HUES48 (cell line): ENCODE results near the gene CACNA2D2.

ENCODE experiments used
- H3K27ac ChIP-seq: one replicate; pipeline ENCODE4 v1.7.0; 2013; ENCODE audit warnings: low read depth, low read length, inconsistent platforms
- H3K27me3 ChIP-seq: 2 replicates; pipeline ENCODE4 v1.6.1; 2013; ENCODE audit warnings: mild to moderate bottlenecking, low read length; ENCODE audit not compliant: control insufficient read depth, insufficient read depth
- H3K36me3 ChIP-seq: 2 replicates; pipeline ENCODE4 v1.6.1; 2013; ENCODE audit warnings: low read length; ENCODE audit not compliant: control insufficient read depth, insufficient read depth
- H3K4me1 ChIP-seq: 2 replicates; pipeline ENCODE4 v1.6.1; 2013; ENCODE audit warnings: mild to moderate bottlenecking, low read length; ENCODE audit not compliant: control insufficient read depth, insufficient read depth
- H3K4me3 ChIP-seq: 2 replicates; pipeline ENCODE4 v1.5.1; 2013; ENCODE audit warnings: mild to moderate bottlenecking, low read depth, low read length
- H3K9ac ChIP-seq: 2 replicates; pipeline ENCODE4 v1.6.1; 2013; ENCODE audit warnings: mild to moderate bottlenecking, low read depth, low read length, moderate library complexity
- H3K9me3 ChIP-seq: 2 replicates; pipeline ENCODE4 v1.6.1; 2013; ENCODE audit warnings: low read length; ENCODE audit not compliant: control insufficient read depth, insufficient read depth

Gene CACNA2D2

GRCh38 chr3:50423543-50423942, 79.9 kb downstream of the CACNA2D2 start:
- H3K9me3 ChIP-seq: no peaks in the 10 kb centered on the region
- H3K27ac ChIP-seq: no peak overlapping the region
- H3K27me3 ChIP-seq: no peaks in the 10 kb centered on the region
- no peak overlapping the region for H3K4me3 ChIP-seq
- H3K4me1 ChIP-seq: no peaks in the 10 kb centered on the region
- H3K9ac ChIP-seq: no peak overlapping the region
- no peaks in the 10 kb centered on the region for H3K36me3 ChIP-seq

- Histone ChIP-seq H3K9me3 (no peaks in the 10 kb centered on the region), H3K9ac (no peak overlapping the region), H3K4me1 (no peaks in the 10 kb centered on the region), H3K4me3 (no peak overlapping the region), H3K27ac (no peak overlapping the region), H3K27me3 (no peaks in the 10 kb centered on the region), H3K36me3 (no peaks in the 10 kb centered on the region)
Observed at GRCh38 chr3:50422153-50422552, 81.3 kb downstream of the CACNA2D2 start.

GRCh38 chr3:50419595-50420370, 83.7 kb downstream of the CACNA2D2 start:
- no peak overlapping the region for H3K4me3 ChIP-seq
- no peak overlapping the region for H3K27ac ChIP-seq
- no peaks in the 10 kb centered on the region for H3K4me1 ChIP-seq
- no peaks in the 10 kb centered on the region for H3K27me3 ChIP-seq
- no peaks in the 10 kb centered on the region for H3K36me3 ChIP-seq
- no peak overlapping the region for H3K9ac ChIP-seq
- no peaks in the 10 kb centered on the region for H3K9me3 ChIP-seq

- no peaks in the 10 kb centered on the region for H3K27me3 ChIP-seq
- no peak overlapping the region for H3K9ac ChIP-seq
- H3K4me3 ChIP-seq: no peak overlapping the region
- no peak overlapping the region for H3K27ac ChIP-seq
- no peaks in the 10 kb centered on the region for H3K9me3 ChIP-seq
- H3K36me3 ChIP-seq: no peaks in the 10 kb centered on the region
- H3K4me1 ChIP-seq: no peaks in the 10 kb centered on the region
Observed at GRCh38 chr3:50418850-50419249, 84.6 kb downstream of the CACNA2D2 start.

GRCh38 chr3:50417637-50418033, 85.8 kb downstream of the CACNA2D2 start:
- H3K9ac ChIP-seq: no peak overlapping the region
- no peaks in the 10 kb centered on the region for H3K27me3 ChIP-seq
- H3K36me3 ChIP-seq: no peaks in the 10 kb centered on the region
- H3K4me3 ChIP-seq: no peak overlapping the region
- H3K4me1 ChIP-seq: no peaks in the 10 kb centered on the region
- no peak overlapping the region for H3K27ac ChIP-seq
- no peaks in the 10 kb centered on the region for H3K9me3 ChIP-seq

- Histone ChIP-seq H3K9me3 (no peaks in the 10 kb centered on the region), H3K9ac (no peak overlapping the region), H3K36me3 (no peaks in the 10 kb centered on the region), H3K27ac (no peak overlapping the region), H3K27me3 (no peaks in the 10 kb centered on the region), H3K4me1 (no peaks in the 10 kb centered on the region), H3K4me3 (no peak overlapping the region)
Observed at GRCh38 chr3:50416736-50417636, 86.4 kb downstream of the CACNA2D2 start.

- no peak overlapping the region for H3K9ac ChIP-seq
- no peak overlapping the region for H3K27ac ChIP-seq
- no peaks in the 10 kb centered on the region for H3K9me3 ChIP-seq
- no peaks in the 10 kb centered on the region for H3K27me3 ChIP-seq
- no peaks in the 10 kb centered on the region for H3K36me3 ChIP-seq
- no peak overlapping the region for H3K4me3 ChIP-seq
- no peaks in the 10 kb centered on the region for H3K4me1 ChIP-seq
Observed at GRCh38 chr3:50415816-50416215, 87.6 kb downstream of the CACNA2D2 start.

- H3K27ac ChIP-seq: no peak overlapping the region
- no peaks in the 10 kb centered on the region for H3K4me1 ChIP-seq
Observed at GRCh38 chr3:50415061-50415460, 88.4 kb downstream of the CACNA2D2 start.

GRCh38 chr3:50414616-50415015, 88.8 kb downstream of the CACNA2D2 start:
- Histone ChIP-seq H3K36me3 (no peaks in the 10 kb centered on the region), H3K4me1 (no peaks in the 10 kb centered on the region), H3K9me3 (no peaks in the 10 kb centered on the region), H3K27me3 (no peaks in the 10 kb centered on the region), H3K4me3 (no peak overlapping the region), H3K27ac (no peak overlapping the region), H3K9ac (no peak overlapping the region)

More at GRCh38 chr3:50415061-50415460, 88.4 kb downstream of the CACNA2D2 start:
- no peaks in the 10 kb centered on the region for H3K36me3 ChIP-seq
- H3K9me3 ChIP-seq: no peaks in the 10 kb centered on the region
- no peak overlapping the region for H3K9ac ChIP-seq
- no peak overlapping the region for H3K4me3 ChIP-seq
- H3K27me3 ChIP-seq: no peaks in the 10 kb centered on the region

- H3K4me3 ChIP-seq: no peak overlapping the region
- H3K27ac ChIP-seq: no peak overlapping the region
- H3K9me3 ChIP-seq: no peaks in the 10 kb centered on the region
- no peak overlapping the region for H3K9ac ChIP-seq
- no peaks in the 10 kb centered on the region for H3K36me3 ChIP-seq
- no peaks in the 10 kb centered on the region for H3K4me1 ChIP-seq
- no peaks in the 10 kb centered on the region for H3K27me3 ChIP-seq
Observed at GRCh38 chr3:50412231-50412754, 91.1 kb downstream of the CACNA2D2 start.

GRCh38 chr3:50411229-50411628, 92.2 kb downstream of the CACNA2D2 start:
- Histone ChIP-seq H3K9ac (no peak overlapping the region), H3K9me3 (no peaks in the 10 kb centered on the region), H3K36me3 (no peaks in the 10 kb centered on the region), H3K27me3 (no peaks in the 10 kb centered on the region), H3K4me1 (no peaks in the 10 kb centered on the region), H3K27ac (no peak overlapping the region), H3K4me3 (no peak overlapping the region)
